Measurements from ENCODE around the gene LRRC49.
"Not testable (repeated sequence)": the region's sequence is repeated elsewhere in the genome, so short reads cannot be mapped to it uniquely, and the experiment has no call there.

Gene LRRC49

DNA sequence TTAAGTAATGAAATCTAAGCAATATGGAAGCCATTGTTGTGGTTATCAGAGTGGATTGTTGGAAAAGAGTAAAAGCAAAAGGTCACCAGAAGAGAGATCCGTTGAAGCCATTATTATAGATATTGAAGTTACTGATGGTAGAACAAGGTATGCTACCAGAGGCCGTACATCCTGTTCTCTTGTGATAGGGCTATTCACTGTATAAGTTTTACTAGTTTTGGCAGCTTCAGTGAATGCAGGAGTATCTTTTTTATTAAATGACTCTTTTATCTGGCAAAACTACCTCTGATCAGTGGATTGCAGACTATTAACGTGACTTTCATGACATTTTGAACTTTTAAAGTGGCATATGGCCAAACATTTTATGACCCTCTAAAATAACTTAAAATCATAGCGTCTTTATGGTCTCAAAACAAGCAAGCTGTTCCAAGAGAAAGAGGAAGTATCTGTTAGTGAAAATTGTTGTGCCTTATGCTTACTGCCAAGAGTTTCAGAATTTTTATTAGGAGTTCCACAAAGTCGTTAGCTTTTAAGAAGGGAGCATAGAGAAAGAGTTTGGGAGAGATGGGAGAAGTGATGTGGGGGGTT, 102.9 kb downstream of the LRRC49 start:
- no peaks in the 10 kb centered on the region for H3K4me1 Mint-ChIP-seq
- no peak overlapping the region for H3K27ac Mint-ChIP-seq (ENCODE audit: low read depth)
- peaks cover 41% of the 10 kb centered on the region for H3K27me3 Mint-ChIP-seq
- no peak overlapping the region for H3K4me3 Mint-ChIP-seq
- H3K36me3 Mint-ChIP-seq (ENCODE audit: insufficient read depth): peaks cover 2% of the 10 kb centered on the region
- DNase-seq (ENCODE audit: low spot score in 2 of 2) (no peak), ATAC-seq (replicated peaks; ENCODE audit: extremely low read depth, poor library complexity, severe bottlenecking) (no peak)
- H3K9me3 Mint-ChIP-seq: peaks cover 14% of the 10 kb centered on the region

DNA sequence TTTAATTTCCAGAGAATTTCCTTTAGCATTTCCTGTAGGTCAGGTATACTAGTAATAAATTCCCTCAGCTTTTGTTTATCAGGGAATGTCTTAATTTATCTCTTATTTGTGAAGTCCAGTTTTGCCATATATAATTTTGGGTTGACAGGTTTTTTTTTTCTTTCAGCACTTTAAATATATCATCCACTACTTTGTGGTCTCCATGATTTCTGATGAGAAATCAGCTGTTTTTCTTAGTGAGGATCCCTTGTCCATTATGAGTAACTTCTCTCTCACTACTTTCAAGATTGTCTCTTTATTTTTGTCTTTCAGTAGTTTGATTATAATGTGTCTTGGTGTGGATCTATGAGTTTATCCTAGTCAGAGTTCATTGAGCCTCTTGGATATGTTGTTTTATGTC, 105.7 kb downstream of the LRRC49 start:
- Mint-ChIP-seq H3K27me3 (peaks cover 45% of the 10 kb centered on the region), H3K9me3 (peaks cover 14% of the 10 kb centered on the region), H3K27ac (ENCODE audit: low read depth) (no peak overlapping the region), H3K4me3 (no peak overlapping the region), H3K36me3 (ENCODE audit: insufficient read depth) (peaks cover 3% of the 10 kb centered on the region), H3K4me1 (no peaks in the 10 kb centered on the region)
- ATAC-seq (replicated peaks; ENCODE audit: extremely low read depth, poor library complexity, severe bottlenecking) (no peak), DNase-seq (ENCODE audit: low spot score in 2 of 2) (no peak)

DNA sequence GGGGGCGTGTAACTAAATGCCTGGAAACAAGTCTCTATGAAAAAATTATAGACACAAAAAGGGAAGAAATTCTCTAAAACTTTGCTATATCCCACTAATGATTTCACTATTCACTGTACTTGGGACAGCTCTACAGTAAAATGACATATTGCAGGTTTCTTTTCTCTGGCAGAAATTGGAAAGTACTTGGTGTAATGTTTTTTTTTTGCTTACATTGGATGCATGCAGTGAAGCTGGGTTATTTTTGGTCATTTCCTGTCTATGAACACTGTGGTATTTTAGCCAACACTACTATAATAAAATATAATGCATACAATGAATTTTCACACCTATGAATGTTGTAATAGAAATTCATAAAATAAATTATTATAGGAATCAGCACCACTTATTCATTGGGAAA, 109.7 kb downstream of the LRRC49 start:
- Mint-ChIP-seq H3K27me3 (peaks cover 55% of the 10 kb centered on the region), H3K4me3 (no peak overlapping the region), H3K36me3 (ENCODE audit: insufficient read depth) (peaks cover 1% of the 10 kb centered on the region), H3K27ac (ENCODE audit: low read depth) (no peak overlapping the region), H3K4me1 (no peaks in the 10 kb centered on the region), H3K9me3 (peaks cover 14% of the 10 kb centered on the region)
- ATAC-seq (replicated peaks; ENCODE audit: extremely low read depth, poor library complexity, severe bottlenecking) (no peak), DNase-seq (ENCODE audit: low spot score in 2 of 2) (no peak)

DNA sequence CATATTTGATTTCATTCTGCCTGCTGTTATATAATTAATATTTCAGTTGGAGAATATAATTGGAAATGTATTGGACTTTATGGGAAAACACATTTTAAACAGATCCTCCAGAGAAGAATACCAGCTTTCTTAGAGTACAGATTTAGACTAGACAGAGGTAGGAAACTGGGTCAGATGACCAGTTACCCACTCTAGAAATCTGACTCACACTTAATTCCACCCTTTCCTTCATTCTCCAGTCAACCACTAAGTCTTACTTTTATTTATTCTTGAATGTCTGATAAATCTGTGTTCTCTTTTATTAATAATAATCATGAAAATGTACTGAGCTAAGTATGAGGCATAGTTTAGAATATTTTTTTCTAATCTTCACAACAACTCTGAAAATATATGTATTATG, 110.7 kb downstream of the LRRC49 start:
- Mint-ChIP-seq H3K36me3 (ENCODE audit: insufficient read depth) (peaks cover 1% of the 10 kb centered on the region), H3K4me3 (no peak overlapping the region), H3K27ac (ENCODE audit: low read depth) (no peak overlapping the region), H3K27me3 (peaks cover 45% of the 10 kb centered on the region), H3K4me1 (no peaks in the 10 kb centered on the region), H3K9me3 (peaks cover 9% of the 10 kb centered on the region)
- DNase-seq (ENCODE audit: low spot score in 2 of 2) (no peak), ATAC-seq (replicated peaks; ENCODE audit: extremely low read depth, poor library complexity, severe bottlenecking) (no peak)

DNA sequence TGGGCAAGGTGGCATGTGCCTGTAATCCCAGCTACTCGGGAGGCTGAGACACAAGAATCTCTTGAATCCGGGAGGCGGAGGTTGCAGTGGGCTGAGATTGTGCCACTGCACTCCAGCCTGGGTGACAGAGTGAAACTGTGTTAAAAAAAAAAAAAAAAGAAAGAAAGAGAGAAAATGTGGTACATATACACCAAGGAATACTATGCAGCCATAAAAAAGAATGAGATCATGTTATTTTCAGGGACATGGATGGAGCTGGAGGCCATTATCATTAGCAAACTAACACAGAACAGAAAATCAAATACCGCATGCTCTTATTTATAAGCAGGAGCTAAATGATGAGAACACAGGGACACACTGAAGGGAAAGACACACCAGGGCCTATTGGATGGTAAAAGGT, 111.9 kb downstream of the LRRC49 start:
- not testable (repeated sequence) for H3K4me3 Mint-ChIP-seq; H3K36me3 Mint-ChIP-seq (ENCODE audit: insufficient read depth); ATAC-seq (replicated peaks; ENCODE audit: extremely low read depth, poor library complexity, severe bottlenecking); H3K27ac Mint-ChIP-seq (ENCODE audit: low read depth); DNase-seq (ENCODE audit: low spot score in 2 of 2); H3K4me1 Mint-ChIP-seq; H3K9me3 Mint-ChIP-seq
- H3K27me3 Mint-ChIP-seq: peaks cover 42% of the 10 kb centered on the region

DNA sequence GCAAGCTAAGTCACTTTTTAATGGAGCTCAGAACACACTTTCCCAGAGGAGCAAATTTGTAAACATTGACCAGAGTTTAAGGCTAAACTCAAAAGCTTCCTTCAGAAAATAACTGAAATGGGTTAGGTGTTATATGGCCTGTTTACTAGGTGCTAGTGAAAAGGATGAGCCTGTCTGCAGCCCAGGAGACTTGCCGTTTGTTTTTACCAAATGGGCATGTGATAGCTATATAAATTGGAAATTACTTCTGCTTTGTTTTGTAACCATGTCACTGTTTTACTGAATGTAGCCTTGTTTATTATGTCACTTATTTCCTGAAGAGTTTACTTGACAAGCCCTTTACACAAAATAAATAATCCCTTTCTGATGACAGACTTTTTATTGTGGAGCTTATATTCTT, 113.3 kb downstream of the LRRC49 start:
- H3K9me3 Mint-ChIP-seq: no peaks in the 10 kb centered on the region
- H3K4me3 Mint-ChIP-seq: no peak overlapping the region
- DNase-seq (ENCODE audit: low spot score in 2 of 2) (no peak), ATAC-seq (replicated peaks; ENCODE audit: extremely low read depth, poor library complexity, severe bottlenecking) (no peak)
- peaks cover 46% of the 10 kb centered on the region for H3K27me3 Mint-ChIP-seq
- H3K36me3 Mint-ChIP-seq (ENCODE audit: insufficient read depth): peaks cover 1% of the 10 kb centered on the region
- no peak overlapping the region for H3K27ac Mint-ChIP-seq (ENCODE audit: low read depth)
- no peaks in the 10 kb centered on the region for H3K4me1 Mint-ChIP-seq

DNA sequence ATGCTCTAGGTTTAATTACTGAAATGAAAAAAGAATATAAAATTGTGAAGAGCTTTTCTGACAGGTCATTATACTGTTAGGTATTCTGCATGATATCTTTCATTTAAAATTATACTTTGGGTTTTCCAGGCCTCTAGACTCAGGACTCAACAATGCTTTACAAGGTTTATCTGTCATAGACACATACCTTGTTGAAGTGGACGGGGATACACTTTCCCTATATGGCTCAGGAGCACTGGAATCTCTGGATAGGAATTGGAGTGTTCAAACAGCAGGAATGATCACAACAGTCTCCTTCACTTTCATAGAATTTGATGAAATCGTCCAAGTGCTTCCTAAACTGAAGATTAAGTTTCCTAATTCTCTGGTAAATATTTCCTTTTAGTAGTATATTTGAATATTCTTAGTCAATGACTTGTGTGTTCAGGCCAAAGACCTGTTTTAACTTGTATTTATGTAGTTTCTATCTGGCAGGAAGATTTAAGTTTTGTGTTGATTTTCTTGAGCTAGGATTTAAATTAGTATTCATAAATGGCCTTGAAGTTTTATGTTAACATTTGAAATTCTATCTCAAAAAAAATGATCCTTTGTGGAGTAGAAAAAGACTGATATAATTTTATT, 115.7 kb downstream of the LRRC49 start:
- no peaks in the 10 kb centered on the region for H3K9me3 Mint-ChIP-seq
- no peak overlapping the region for H3K4me3 Mint-ChIP-seq
- H3K4me1 Mint-ChIP-seq: no peaks in the 10 kb centered on the region
- peaks cover 60% of the 10 kb centered on the region for H3K27me3 Mint-ChIP-seq
- H3K27ac Mint-ChIP-seq (ENCODE audit: low read depth): no peak overlapping the region
- ATAC-seq (replicated peaks; ENCODE audit: extremely low read depth, poor library complexity, severe bottlenecking) (no peak), DNase-seq (ENCODE audit: low spot score in 2 of 2) (no peak)
- H3K36me3 Mint-ChIP-seq (ENCODE audit: insufficient read depth): no peaks in the 10 kb centered on the region

DNA sequence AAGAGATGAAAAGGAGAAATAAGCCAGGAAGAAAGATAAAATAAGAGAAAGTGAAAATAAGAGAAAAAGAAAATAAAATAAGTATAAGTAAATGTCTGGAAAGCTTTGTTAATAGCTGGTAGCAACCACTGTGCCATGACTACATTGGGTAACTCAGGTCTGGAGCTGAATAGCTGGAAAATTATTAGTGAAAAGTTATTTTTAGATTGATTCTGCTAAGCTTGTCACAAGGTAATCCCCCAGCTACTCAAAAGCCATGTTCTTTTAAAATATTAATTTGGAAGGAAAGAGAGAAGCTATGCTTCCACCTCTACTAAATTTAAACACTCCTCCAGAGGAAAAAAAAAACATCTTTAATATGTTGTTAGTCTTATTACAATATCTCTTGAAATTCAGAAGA, 117.8 kb downstream of the LRRC49 start:
- ATAC-seq (replicated peaks; ENCODE audit: extremely low read depth, poor library complexity, severe bottlenecking): no peak
- Mint-ChIP-seq H3K27ac (ENCODE audit: low read depth) (no peak overlapping the region), H3K9me3 (no peaks in the 10 kb centered on the region)

DNA sequence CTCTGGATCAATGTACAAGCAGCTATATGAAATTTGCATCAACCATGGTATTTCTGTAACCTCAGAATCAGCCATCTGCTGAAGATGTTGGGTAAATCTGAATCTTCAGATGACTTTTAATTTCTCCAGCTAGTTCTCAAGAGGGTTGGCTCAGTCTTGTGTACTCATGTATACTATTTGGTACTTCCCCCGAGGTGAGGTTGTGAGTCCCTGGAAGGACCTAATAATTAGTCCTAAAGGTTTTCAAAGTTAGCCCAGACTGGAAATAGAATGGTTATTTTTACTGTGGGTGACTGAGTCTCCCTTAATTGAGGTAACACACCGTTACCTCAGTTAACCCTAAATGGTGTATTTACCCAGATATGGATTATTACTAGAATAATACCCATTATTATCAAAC, 118.4 kb downstream of the LRRC49 start:
- no peak overlapping the region for H3K27ac Mint-ChIP-seq (ENCODE audit: low read depth)
- peaks cover 53% of the 10 kb centered on the region for H3K27me3 Mint-ChIP-seq
- DNase-seq (ENCODE audit: low spot score in 2 of 2) (no peak), ATAC-seq (replicated peaks; ENCODE audit: extremely low read depth, poor library complexity, severe bottlenecking) (no peak)
- H3K4me1 Mint-ChIP-seq: no peaks in the 10 kb centered on the region
- no peaks in the 10 kb centered on the region for H3K36me3 Mint-ChIP-seq (ENCODE audit: insufficient read depth)
- no peak overlapping the region for H3K4me3 Mint-ChIP-seq
- no peaks in the 10 kb centered on the region for H3K9me3 Mint-ChIP-seq

More for the DNA sequence above, 117.8 kb downstream of the LRRC49 start:
- no peak for DNase-seq (ENCODE audit: low spot score in 2 of 2)
- Mint-ChIP-seq H3K4me3 (no peak overlapping the region), H3K27me3 (peaks cover 53% of the 10 kb centered on the region), H3K36me3 (ENCODE audit: insufficient read depth) (no peaks in the 10 kb centered on the region), H3K4me1 (no peaks in the 10 kb centered on the region)

DNA sequence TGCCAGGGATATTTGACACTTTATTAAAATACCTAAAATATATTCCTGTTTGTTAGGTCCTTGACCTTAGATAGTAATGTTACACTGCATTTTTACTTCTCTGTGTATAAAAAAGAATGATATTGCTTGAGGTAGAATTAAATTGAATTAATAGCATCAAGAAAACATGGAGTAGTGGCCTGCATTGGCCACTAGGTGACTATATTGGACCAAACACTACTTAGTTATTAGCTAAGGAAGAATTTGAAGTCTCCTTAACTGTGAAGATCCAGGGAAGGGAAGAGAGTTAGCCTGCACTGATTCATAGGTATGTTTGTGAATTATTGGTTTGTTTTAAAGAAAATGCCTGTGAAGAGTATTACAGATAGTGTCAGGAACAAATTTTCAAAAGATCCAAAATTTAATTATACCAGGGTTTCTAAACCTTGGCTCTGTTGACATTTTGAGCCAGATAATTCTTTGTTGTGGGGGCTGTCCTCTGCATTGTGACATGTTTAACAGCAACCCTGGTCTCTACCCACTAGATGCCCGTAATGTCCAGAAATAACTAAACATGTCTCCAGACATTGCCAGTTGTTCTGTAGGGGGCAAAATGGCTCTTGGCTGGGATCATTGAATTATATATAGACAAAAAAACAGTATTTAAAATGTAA, 119.0 kb downstream of the LRRC49 start:
- DNase-seq (ENCODE audit: low spot score in 2 of 2) (no peak), ATAC-seq (replicated peaks; ENCODE audit: extremely low read depth, poor library complexity, severe bottlenecking) (no peak)
- no peak overlapping the region for H3K4me3 Mint-ChIP-seq
- no peak overlapping the region for H3K27ac Mint-ChIP-seq (ENCODE audit: low read depth)
- H3K36me3 Mint-ChIP-seq (ENCODE audit: insufficient read depth): no peaks in the 10 kb centered on the region
- no peaks in the 10 kb centered on the region for H3K4me1 Mint-ChIP-seq
- no peaks in the 10 kb centered on the region for H3K9me3 Mint-ChIP-seq
- peaks cover 57% of the 10 kb centered on the region for H3K27me3 Mint-ChIP-seq

DNA sequence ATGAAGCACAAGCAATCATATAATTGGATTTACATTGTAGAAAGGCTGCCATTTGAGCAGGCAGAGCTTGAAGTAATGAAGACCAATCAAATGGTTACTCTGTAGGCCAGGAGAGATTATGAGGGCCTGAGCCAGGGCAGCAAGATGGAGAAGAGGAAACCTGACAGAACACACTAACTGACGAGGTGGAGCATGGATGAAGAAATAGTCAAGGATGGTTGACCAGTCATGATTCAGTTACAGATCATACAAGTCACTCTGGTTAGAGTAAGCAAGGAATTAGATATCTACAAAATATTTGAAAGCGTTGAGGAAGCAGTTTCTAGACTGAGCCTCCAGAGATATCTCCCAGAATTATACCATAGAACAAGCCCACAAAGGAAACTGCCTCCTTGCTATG, 120.8 kb downstream of the LRRC49 start:
- H3K27ac Mint-ChIP-seq (ENCODE audit: low read depth): no peak overlapping the region
- peaks cover 65% of the 10 kb centered on the region for H3K27me3 Mint-ChIP-seq
- ATAC-seq (replicated peaks; ENCODE audit: extremely low read depth, poor library complexity, severe bottlenecking) (no peak), DNase-seq (ENCODE audit: low spot score in 2 of 2) (no peak)
- no peaks in the 10 kb centered on the region for H3K4me1 Mint-ChIP-seq
- H3K4me3 Mint-ChIP-seq: no peak overlapping the region
- no peaks in the 10 kb centered on the region for H3K36me3 Mint-ChIP-seq (ENCODE audit: insufficient read depth)
- no peaks in the 10 kb centered on the region for H3K9me3 Mint-ChIP-seq

DNA sequence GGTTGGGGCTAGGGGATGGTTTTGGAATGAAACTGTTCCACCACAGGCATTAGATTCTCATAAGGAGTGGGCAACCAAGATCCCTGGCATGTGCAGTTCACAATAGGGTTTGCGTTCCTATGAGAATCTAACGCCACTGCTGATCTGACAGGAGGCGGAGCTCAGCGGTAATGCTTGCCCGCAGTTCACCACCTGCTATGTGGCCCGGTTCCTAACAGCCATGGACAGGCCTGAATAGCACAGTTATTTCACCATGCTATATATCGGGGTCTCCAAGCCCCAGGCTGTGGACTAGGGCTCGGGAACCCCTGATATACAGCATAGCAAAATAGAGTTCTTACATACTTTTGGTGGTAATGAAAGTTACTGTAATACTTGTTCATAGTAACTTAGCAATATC, 122.7 kb downstream of the LRRC49 start:
- DNase-seq (ENCODE audit: low spot score in 2 of 2) (no peak), ATAC-seq (replicated peaks; ENCODE audit: extremely low read depth, poor library complexity, severe bottlenecking) (no peak)
- no peak overlapping the region for H3K4me3 Mint-ChIP-seq
- H3K27me3 Mint-ChIP-seq: peaks cover 69% of the 10 kb centered on the region
- no peaks in the 10 kb centered on the region for H3K4me1 Mint-ChIP-seq
- peaks cover 3% of the 10 kb centered on the region for H3K9me3 Mint-ChIP-seq
- no peak overlapping the region for H3K27ac Mint-ChIP-seq (ENCODE audit: low read depth)
- no peaks in the 10 kb centered on the region for H3K36me3 Mint-ChIP-seq (ENCODE audit: insufficient read depth)

DNA sequence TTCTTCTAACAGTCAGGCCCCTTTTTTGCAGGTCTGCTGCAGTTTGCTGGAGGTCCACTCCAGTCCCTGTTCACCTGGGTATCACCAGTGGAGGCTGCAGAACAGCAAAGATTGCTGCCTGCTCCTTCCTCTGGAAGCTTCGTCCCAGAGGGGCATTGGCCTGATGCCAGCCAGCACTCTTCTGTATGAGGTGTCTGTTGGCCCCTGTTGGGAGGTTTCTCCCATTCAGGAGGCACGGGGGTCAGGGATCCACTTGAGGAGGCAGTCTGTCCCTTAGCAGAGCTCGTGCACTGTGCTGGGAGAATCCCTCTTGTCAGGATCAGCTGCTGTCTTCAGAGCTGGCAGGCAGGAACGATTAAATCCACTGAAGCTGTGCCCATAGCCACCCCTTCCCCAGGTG, 138.6 kb downstream of the LRRC49 start:
- not testable (repeated sequence) for ATAC-seq (replicated peaks; ENCODE audit: extremely low read depth, poor library complexity, severe bottlenecking); H3K4me1 Mint-ChIP-seq; DNase-seq (ENCODE audit: low spot score in 2 of 2); H3K27ac Mint-ChIP-seq (ENCODE audit: low read depth); H3K4me3 Mint-ChIP-seq; H3K36me3 Mint-ChIP-seq (ENCODE audit: insufficient read depth)
- peaks cover 20% of the 10 kb centered on the region for H3K9me3 Mint-ChIP-seq
- H3K27me3 Mint-ChIP-seq: peaks cover 64% of the 10 kb centered on the region
